ENCODE measurements around the gene FBXO31. TPM values are rescaled to one million over a fixed set of nuclear protein-coding genes. Genes with fewer than 3 reads are reported as not detected.

Gene FBXO31
- total RNA-seq, 2 donors from 2014 or later = 30.5 to 36.9 TPM

GRCh38 chr16:87295259-87295658 lies 88.3 kb downstream of the FBXO31 start:
- Mint-ChIP-seq H3K9me3 (no peaks in the 10 kb centered on the region), H3K4me3 (no peak overlapping the region), H3K36me3 (no peaks in the 10 kb centered on the region), H3K4me1 (ENCODE audit: low read depth in 2 of 2) (peaks cover 0 to 4% of the 10 kb centered on the region in 2 donors), H3K27me3 (no peaks in the 10 kb centered on the region), H3K27ac (no peak overlapping the region)
- DNase-seq (ENCODE audit: low spot score) (no peak), ATAC-seq (peak; percentile 36 to 63)

- Mint-ChIP-seq H3K4me1 (ENCODE audit: low read depth in 2 of 2) (peaks cover 0 to 4% of the 10 kb centered on the region in 2 donors), H3K4me3 (no peak overlapping the region), H3K9me3 (no peaks in the 10 kb centered on the region), H3K27ac (no peak overlapping the region), H3K27me3 (no peaks in the 10 kb centered on the region), H3K36me3 (no peaks in the 10 kb centered on the region)
- DNase-seq (ENCODE audit: low spot score) (no peak), ATAC-seq (no peak)
Measured at GRCh38 chr16:87293990-87294389, 89.6 kb downstream of the FBXO31 start.

GRCh38 chr16:87291944-87292343 lies 91.6 kb downstream of the FBXO31 start:
- no peaks in the 10 kb centered on the region for H3K36me3 Mint-ChIP-seq
- H3K27me3 Mint-ChIP-seq = no peaks in the 10 kb centered on the region
- H3K27ac Mint-ChIP-seq = no peak overlapping the region
- H3K4me1 Mint-ChIP-seq (ENCODE audit: low read depth in 2 of 2) = no peaks in the 10 kb centered on the region
- H3K9me3 Mint-ChIP-seq = no peaks in the 10 kb centered on the region
- H3K4me3 Mint-ChIP-seq = no peak overlapping the region
- no peak for DNase-seq (ENCODE audit: low spot score)
- ATAC-seq = no peak

DNA sequence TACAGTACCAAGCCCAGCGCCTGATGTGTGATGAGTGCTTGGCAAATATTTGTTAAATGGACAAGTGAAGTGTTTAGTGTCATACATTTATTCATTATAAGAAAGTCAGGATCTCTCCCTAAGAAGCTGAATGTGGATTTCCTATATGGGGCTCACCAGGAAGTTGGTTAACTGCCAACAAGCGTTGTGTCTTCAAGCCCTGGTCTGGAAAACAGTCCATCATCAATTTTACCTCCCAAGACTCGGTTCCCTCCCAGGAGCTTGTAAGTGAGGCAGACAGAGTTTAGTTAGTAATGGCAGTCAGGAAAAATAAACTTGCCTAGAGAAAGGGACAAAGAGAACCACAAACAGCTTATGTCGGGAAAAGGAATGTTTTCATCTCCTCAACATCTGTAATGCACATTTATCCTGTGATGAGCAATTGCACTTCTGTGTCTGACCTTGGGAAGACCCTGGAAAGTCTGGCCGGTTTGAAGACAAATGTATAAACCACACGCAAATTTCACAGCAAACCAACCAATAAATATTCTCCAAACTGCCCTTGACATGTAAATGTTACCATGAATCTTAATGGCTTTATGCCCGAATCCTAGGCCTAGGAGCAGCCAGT lies 94.7 kb downstream of the FBXO31 start:
- Mint-ChIP-seq H3K27ac (no peak overlapping the region), H3K9me3 (no peaks in the 10 kb centered on the region), H3K36me3 (no peaks in the 10 kb centered on the region), H3K4me3 (no peak overlapping the region), H3K27me3 (no peaks in the 10 kb centered on the region), H3K4me1 (ENCODE audit: low read depth in 2 of 2) (no peaks in the 10 kb centered on the region)
- DNase-seq (ENCODE audit: low spot score) = no peak
- no peak for ATAC-seq

GRCh38 chr16:87286839-87287626 lies 96.5 kb downstream of the FBXO31 start:
- no peaks in the 10 kb centered on the region for H3K9me3 Mint-ChIP-seq
- no peaks in the 10 kb centered on the region for H3K27me3 Mint-ChIP-seq
- H3K4me1 Mint-ChIP-seq (ENCODE audit: low read depth in 2 of 2) = no peaks in the 10 kb centered on the region
- no peak for ATAC-seq
- H3K27ac Mint-ChIP-seq = no peak overlapping the region
- no peak overlapping the region for H3K4me3 Mint-ChIP-seq
- H3K36me3 Mint-ChIP-seq = no peaks in the 10 kb centered on the region
- no peak for DNase-seq (ENCODE audit: low spot score)

GRCh38 chr16:87284183-87284582 lies 99.4 kb downstream of the FBXO31 start:
- Mint-ChIP-seq H3K27ac (no peak overlapping the region), H3K4me1 (ENCODE audit: low read depth in 2 of 2) (no peaks in the 10 kb centered on the region), H3K36me3 (no peaks in the 10 kb centered on the region), H3K9me3 (no peaks in the 10 kb centered on the region), H3K4me3 (no peak overlapping the region), H3K27me3 (no peaks in the 10 kb centered on the region)
- DNase-seq (ENCODE audit: low spot score) = no peak
- ATAC-seq = no peak

DNA sequence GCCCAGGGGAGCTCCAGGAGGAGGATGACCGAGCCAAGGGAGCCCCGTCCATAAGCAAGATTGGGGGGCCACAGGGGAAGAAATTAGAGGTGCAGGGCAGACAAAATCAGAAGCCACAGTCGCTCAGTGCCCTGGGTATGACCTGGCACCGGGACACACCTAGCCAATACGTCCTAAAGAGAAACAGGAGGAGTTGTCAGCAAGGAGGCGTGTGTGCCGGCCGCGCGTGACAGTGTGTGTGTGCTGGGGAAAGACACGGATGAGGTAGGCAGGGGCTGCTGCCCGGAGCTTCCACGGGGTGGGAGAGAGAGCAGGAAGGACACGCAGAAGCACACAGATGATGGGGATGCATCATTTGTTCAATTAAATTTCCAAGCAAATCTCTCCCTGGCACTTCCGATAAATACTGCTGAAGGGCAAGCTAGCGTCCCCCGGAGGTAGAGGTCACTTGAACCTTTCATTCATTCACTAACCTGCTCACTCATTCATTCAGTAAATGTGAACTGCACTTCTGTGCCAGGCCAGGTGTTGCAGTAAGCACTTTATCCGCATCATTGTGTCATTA lies 104.4 kb downstream of the FBXO31 start:
- Mint-ChIP-seq H3K36me3 (no peaks in the 10 kb centered on the region), H3K4me3 (no peak overlapping the region), H3K27me3 (peaks cover 0 to 7% of the 10 kb centered on the region in 2 donors), H3K4me1 (ENCODE audit: low read depth in 2 of 2) (peaks cover 12 to 18% of the 10 kb centered on the region in 2 donors), H3K9me3 (no peaks in the 10 kb centered on the region), H3K27ac (no peak overlapping the region)
- DNase-seq (ENCODE audit: low spot score) (no peak), ATAC-seq (no peak)

GRCh38 chr16:87278191-87279093 lies 105.1 kb downstream of the FBXO31 start:
- peak; percentile 60 to 72 for ATAC-seq
- DNase-seq (ENCODE audit: low spot score) = peak; percentile 70
- Mint-ChIP-seq H3K4me3 (no peak overlapping the region), H3K9me3 (no peaks in the 10 kb centered on the region), H3K27me3 (peaks cover 0 to 7% of the 10 kb centered on the region in 2 donors), H3K27ac (no peak overlapping the region), H3K36me3 (no peaks in the 10 kb centered on the region), H3K4me1 (ENCODE audit: low read depth in 2 of 2) (peaks cover 12 to 18% of the 10 kb centered on the region in 2 donors)

Other genes starting within 250 kb of the FBXO31 start
- gene C16orf95, start 66.4 kb downstream of the FBXO31 start, total RNA-seq = 1 to 10 TPM; 4.6 to 7.0 TPM
- 10 to 100 TPM; 41.0 to 84.2 TPM for gene MAP1LC3B, start 8.6 kb upstream of the FBXO31 start, total RNA-seq
- gene ZCCHC14, start 109.2 kb upstream of the FBXO31 start, total RNA-seq = 10 to 100 TPM; 15.7 to 15.9 TPM
- gene JPH3, start 218.7 kb upstream of the FBXO31 start, total RNA-seq = not detected

All from natural killer cell treated with Interleukin-12 subunit alpha and Interleukin-12 subunit beta and Interleukin-15 and Interleukin-18, amount 100 ng/mL, for 72 hours (primary cell).